ENCODE data around the gene SELENOW.

- no peak for TF ChIP-seq EZH2phosphoT487 (conservative IDR thresholded peaks at IDR 0.05; ENCODE audit: low read length)
- no peak for TF ChIP-seq CTCF (IDR thresholded peaks at IDR 0.05; ENCODE audit: insufficient read depth, low read length, poor library complexity, severe bottlenecking)
Observed at GRCh38 chr19:47778954-47779351, 450 bp downstream of the SELENOW start.

Data from SU-DHL-6 (cell line).